MG63 (cell line): ENCODE results near the gene KRTAP12-1. TPM values are rescaled to one million over a fixed set of nuclear protein-coding genes. Genes with fewer than 3 reads are reported as not detected.
"Not testable (repeated sequence)": the region's sequence is repeated elsewhere in the genome, so short reads cannot be mapped to it uniquely, and the experiment has no call there.

Experiments used
- DNase-seq: peaks from one replicate; pipeline ENCODE4 v3.0.0-alpha.2; 2020
- H3K27me3 ChIP-seq: fragments of 250-450 bp; sonication (Bioruptor Pico); 2 replicates; pipeline ENCODE4 v1.5.1; 2020; ENCODE audit warnings: mild to moderate bottlenecking, moderate library complexity
- H3K36me3 ChIP-seq: fragments of 250-450 bp; sonication (Bioruptor Pico); 2 replicates; pipeline ENCODE4 v1.5.1; 2020; ENCODE audit warnings: mild to moderate bottlenecking, moderate library complexity
- H3K4me3 ChIP-seq: fragments of 250-450 bp; sonication (Bioruptor Pico); 2 replicates; pipeline ENCODE4 v1.5.1; 2020; ENCODE audit warnings: mild to moderate bottlenecking, moderate library complexity
- H3K9me3 ChIP-seq: fragments of 250-450 bp; sonication (Bioruptor Pico); 2 replicates; pipeline ENCODE4 v1.5.1; 2020; ENCODE audit warnings: mild to moderate bottlenecking, moderate library complexity
- total RNA-seq: library from RNA; depleted of rRNA; stranded (reverse); fragments of >200 nt; shearing (Covaris generic); gene quantifications from 2 replicates; pipeline ENCODE4 v1.2.3, GENCODE V29; 2014; ENCODE audit warnings: low replicate concordance

The KRTAP12-1 gene
- total RNA-seq, 1 experiment from 2014 or later, result not detected

DNA sequence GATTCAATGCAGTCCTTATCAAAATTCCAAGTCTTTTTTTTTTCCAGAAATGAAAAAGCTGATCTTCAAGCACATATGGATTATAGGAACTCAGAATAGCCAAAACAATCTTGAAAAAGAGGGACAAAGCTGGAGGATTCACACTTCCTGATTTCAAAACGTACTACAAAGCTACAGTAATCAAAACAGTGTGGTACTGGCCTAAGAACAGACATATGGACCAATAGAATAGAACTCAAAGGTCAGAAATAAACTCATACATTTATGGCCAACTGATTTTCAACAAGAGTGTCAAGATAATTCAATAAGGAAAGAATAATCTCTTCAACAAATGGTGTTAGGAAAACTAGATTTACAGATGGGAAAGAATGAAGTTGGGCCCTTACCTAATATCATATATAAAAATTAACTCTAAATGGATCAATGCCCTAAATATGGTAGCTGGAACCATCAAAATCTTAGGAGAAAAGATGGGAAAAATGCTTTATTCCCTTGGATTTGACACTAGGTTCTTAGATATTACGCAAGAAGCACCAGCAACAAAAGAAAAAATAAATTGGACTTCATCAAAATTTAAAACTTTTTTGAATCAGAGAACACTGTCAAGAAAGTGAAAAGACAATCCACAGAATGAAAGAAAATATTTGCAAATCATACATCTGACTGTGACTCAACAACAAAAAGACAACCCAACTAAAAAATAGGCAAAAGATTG, 11.0 kb upstream of the KRTAP12-1 start:
- no peak overlapping the region for H3K4me3 ChIP-seq
- no peaks in the 10 kb centered on the region for H3K36me3 ChIP-seq
- DNase-seq, result no peak
- H3K9me3 ChIP-seq, result peaks cover 17% of the 10 kb centered on the region
- peaks cover 2% of the 10 kb centered on the region for H3K27me3 ChIP-seq

DNA sequence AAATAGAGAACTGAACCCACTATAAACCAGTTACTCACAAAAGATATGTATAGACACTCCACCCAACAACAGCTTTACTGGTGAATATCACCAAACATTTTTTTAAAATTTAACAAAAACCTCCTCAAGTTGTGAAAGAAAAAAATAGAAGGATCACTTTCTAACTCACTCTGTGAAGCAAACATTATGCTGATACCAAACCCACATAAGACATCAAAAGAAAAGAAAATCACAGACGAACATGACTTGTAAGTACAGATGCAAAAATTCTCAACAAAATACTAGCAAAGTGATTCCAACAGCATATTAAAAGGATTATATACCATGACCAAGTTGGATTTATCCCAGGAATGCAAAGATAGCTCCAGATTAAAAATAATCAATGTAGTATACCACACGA, 9.7 kb upstream of the KRTAP12-1 start:
- no peak for DNase-seq
- H3K36me3 ChIP-seq, result no peaks in the 10 kb centered on the region
- H3K9me3 ChIP-seq, result peaks cover 17% of the 10 kb centered on the region
- no peak overlapping the region for H3K4me3 ChIP-seq
- peaks cover 8% of the 10 kb centered on the region for H3K27me3 ChIP-seq

DNA sequence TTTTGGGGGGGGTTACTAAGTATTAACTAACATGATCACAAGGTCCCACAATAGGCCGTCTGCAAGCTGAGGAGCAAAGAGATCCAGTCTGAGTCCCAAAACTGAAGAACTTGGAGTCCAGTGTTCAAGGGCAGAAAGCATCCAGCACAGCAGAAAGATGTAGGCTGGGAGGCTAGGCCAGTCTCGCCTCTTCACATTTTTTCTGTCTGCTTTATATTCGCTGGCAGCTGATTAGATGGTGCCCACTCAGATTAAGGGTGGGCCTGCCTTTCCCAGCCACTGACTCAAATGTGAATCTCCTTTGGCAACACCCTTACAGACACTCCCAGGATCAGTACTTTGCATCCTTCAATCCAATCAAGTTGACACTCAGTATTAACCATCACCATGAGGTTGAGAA, 7.8 kb upstream of the KRTAP12-1 start:
- H3K27me3 ChIP-seq, H3K36me3 ChIP-seq, H3K4me3 ChIP-seq, DNase-seq: not testable (repeated sequence)
- peaks cover 17% of the 10 kb centered on the region for H3K9me3 ChIP-seq

DNA sequence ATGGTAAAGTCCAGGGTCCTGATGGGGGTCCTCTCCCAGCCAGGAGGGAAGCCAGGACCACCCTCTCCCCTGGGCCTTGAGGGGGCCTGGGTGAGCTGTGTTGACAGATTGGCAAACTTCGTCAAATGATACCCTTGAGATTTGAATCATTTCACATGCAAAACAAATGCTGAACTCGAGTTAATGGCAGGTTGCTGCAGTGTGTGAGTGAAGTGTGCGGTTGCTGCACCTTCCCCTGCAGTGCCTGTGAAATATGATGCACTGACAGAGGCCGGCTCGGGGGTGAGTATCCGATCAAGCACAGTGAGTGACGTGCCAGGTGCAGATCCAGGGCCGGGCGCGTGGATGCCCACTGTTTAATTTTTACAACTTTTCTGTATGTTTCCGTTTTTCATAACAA, 5.7 kb upstream of the KRTAP12-1 start:
- no peaks in the 10 kb centered on the region for H3K36me3 ChIP-seq
- no peak overlapping the region for H3K4me3 ChIP-seq
- H3K9me3 ChIP-seq, result peaks cover 2% of the 10 kb centered on the region
- DNase-seq, result no peak
- peaks cover 8% of the 10 kb centered on the region for H3K27me3 ChIP-seq

DNA sequence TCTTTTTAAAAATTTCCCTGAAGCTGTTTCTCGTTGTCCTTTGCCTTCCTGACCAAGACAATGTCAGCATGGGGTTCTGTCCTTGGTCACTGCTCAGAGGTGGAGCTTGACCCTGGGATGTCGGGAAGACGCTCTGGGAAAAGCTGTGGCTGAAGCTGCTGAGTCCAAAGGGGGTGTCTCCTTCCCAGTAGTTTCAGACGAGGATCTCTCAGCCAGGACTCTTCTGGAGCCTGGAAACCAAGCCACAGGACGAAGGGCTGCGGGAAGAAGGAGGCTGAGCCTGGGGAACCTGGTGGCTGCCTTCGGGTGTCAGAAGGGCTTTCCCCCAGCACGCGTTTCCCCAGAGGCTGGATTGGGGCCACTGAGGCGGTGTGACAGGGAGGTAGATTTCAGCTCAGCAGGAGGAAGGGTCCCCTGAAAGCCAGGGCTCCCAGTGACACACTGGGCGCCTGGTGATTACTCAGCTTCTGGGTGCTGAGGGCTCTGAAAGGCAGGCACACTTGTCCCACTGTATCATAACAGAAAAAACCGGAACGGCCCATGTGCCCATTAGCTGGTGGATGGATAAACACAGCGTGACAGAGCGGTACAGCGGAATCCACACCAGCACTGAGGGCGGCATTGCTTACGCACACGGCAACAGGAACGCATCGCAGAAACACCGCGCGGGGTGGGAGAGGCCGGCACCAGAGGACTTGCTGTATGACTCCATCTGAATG, 5.0 kb upstream of the KRTAP12-1 start:
- H3K9me3 ChIP-seq, result no peaks in the 10 kb centered on the region
- H3K27me3 ChIP-seq, result peaks cover 8% of the 10 kb centered on the region
- H3K36me3 ChIP-seq, result no peaks in the 10 kb centered on the region
- DNase-seq, result no peak
- no peak overlapping the region for H3K4me3 ChIP-seq

DNA sequence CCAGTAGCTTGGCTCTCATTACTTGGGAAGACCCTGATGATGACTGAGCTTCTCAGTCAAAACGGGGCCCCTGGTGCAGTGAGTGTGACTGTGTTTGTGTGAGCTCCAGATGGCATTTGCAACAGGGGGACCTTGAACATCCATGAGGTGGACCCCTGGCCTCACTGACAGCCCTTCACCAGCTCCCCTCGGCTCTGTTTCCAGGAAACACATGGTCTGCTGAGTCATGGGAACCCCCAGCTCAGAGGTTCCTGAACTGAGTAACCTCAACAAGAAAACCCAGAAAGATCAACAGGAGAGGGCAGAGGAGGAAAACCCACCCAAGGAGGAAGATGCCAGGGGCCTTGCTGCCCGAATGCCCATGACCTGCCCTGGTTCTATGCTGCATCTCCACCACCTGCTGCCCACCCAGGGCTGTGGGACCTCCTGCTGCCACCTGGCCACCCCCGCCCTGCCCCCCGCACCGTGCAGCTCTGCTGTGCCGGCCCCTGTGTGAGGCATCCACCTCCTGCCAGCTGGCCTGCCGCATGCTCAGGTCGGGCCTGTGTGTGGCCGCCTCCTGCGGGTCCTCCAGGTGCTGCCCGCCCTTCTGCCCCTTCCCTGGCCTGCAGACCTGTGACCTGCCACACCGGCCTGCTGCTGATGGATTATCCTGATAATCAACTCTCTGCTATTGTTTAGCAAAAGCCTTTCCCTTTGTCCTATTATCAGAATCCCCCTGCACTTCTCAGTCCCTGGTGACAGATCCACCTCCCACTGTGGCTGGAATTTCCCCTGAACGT, 4.2 kb upstream of the KRTAP12-1 start:
- H3K27me3 ChIP-seq, result peaks cover 8% of the 10 kb centered on the region
- no peak for DNase-seq
- H3K4me3 ChIP-seq, result no peak overlapping the region
- H3K9me3 ChIP-seq, result no peaks in the 10 kb centered on the region
- no peaks in the 10 kb centered on the region for H3K36me3 ChIP-seq

DNA sequence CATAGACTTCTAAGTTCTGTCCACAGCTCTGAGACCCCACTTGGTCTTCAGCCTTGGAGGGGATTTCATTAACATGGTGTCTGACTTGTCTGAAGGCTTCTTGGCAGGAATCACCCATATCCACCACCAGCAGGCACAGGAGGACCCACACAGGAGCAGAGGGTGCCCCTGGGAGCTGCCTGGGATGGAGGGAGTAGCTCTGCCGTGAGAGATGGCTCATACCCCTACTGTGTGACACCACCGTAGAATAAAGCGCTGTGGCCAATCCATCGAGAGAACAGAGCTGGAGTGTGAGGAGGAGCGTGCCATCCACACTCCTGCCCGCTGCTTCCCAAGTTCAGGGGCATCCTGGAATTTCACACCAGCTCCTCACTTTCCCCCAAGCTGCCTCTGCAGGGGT, 3.1 kb upstream of the KRTAP12-1 start:
- H3K27me3 ChIP-seq, result peaks cover 19% of the 10 kb centered on the region
- DNase-seq, H3K4me3 ChIP-seq, H3K9me3 ChIP-seq, H3K36me3 ChIP-seq: not testable (repeated sequence)

DNA sequence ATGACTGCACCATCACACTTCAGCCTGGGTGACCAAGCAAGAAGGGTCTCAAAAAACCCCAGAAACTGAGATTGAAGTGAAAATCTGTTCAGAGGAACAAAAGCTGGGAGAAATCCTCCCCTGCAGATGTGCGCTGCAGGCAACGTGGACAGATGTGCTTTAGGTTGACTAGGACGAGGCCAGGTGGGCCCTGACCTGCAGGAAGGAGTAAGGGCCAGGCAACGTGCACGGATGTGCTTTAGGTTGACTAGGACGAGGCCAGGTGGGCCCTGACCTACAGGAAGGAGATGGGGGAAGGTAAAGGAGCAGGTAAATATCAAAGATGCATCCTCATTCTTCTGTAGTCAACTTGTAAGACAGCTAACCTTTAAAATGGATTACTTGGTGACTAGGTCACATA, 2.5 kb upstream of the KRTAP12-1 start:
- Histone ChIP-seq H3K36me3 (no peaks in the 10 kb centered on the region), H3K9me3 (no peaks in the 10 kb centered on the region), H3K4me3 (no peak overlapping the region), H3K27me3 (peaks cover 20% of the 10 kb centered on the region)
- DNase-seq, result no peak

DNA sequence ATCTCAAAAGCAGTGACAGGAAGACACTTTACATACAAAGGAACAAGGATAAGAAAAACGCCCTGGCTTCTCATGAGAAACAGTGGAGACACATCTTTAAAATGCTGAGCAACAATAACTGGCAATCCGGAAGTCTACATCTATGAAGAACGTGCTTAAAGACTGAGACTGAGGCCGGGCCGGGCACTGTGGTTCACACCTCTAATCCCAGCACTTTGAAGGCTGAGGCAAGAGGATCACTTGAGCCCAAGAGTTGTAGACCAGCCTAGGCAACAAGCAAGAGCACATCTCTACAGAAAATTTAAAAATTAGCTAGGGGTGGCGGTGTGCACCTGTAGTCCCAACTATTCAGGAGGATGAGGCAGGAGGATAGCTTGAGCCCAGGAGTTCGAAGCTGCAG, 2.1 kb upstream of the KRTAP12-1 start:
- no peaks in the 10 kb centered on the region for H3K36me3 ChIP-seq
- H3K27me3 ChIP-seq, result peaks cover 24% of the 10 kb centered on the region
- H3K9me3 ChIP-seq, result no peaks in the 10 kb centered on the region
- no peak for DNase-seq
- no peak overlapping the region for H3K4me3 ChIP-seq

DNA sequence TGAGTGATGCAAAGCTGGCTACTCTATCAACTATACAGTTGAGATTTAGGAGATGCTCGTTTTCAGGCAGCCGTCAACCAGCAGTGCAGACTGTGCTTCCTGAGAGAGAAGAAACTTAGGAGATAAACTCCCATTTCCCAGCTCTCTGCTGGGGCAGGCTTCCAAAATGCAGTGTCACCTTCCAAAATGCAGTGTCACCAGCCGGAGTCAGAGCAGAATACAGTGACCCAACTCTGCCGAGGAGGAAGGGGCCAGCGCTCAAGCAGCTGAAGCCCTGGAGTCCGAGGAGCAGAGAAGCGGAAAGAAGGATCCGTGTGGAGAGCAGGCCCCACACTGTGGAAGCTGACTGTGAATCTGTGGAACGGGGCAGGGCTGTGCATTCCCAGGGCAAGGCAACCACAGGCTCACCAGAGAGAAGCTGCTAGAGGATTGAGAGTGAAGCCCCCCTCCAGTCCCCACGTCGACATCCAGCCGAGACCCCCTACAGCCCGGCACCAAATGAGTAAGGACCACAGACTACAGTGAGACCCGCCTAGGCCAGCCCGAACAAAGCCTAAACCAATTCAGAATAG, 703 bp upstream of the KRTAP12-1 start:
- Histone ChIP-seq H3K27me3 (peaks cover 28% of the 10 kb centered on the region), H3K36me3 (no peaks in the 10 kb centered on the region), H3K4me3 (no peak overlapping the region), H3K9me3 (no peaks in the 10 kb centered on the region)
- no peak for DNase-seq

DNA sequence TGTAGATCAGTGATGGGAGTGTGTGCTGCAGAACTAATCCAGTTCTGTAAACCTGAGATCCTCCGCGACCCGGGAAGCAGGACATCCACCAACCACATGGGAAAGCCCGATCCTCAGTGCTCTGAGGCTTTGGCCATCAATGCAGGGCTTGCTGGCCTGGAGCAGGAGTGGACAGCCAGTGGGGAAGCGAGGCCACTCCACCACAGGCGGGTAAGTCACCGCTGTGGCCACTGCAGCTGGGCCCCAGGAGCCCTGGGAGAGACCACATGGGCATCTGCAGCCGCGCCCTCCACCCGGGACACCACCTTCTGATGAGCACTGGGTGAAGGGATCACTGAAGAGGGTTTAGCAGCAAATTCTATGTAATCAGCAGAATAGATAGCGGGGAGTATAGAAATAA, 811 bp downstream of the KRTAP12-1 start:
- DNase-seq, result no peak
- no peaks in the 10 kb centered on the region for H3K36me3 ChIP-seq
- peaks cover 33% of the 10 kb centered on the region for H3K27me3 ChIP-seq
- no peak overlapping the region for H3K4me3 ChIP-seq
- H3K9me3 ChIP-seq, result no peaks in the 10 kb centered on the region

DNA sequence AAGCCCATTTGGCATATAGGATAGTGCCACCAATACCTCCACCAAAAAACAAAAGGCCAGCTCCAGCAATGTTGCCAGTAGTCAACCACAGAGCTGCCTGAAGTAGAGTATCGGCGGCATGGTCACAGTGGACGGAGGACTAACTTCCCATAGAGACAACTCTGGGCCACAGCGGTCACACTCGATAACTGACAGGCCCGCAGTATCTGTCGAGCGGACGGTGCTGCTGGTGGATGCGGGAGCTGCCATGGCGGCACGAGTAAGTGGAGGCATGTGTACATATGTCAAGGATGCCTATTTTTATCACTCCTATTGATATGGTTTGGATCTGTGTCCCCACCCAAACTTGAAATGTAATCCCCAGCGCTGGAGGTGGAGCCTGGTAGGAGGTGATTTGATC, 4.1 kb downstream of the KRTAP12-1 start:
- DNase-seq, result no peak
- Histone ChIP-seq H3K9me3 (no peaks in the 10 kb centered on the region), H3K27me3 (peaks cover 44% of the 10 kb centered on the region)

DNA sequence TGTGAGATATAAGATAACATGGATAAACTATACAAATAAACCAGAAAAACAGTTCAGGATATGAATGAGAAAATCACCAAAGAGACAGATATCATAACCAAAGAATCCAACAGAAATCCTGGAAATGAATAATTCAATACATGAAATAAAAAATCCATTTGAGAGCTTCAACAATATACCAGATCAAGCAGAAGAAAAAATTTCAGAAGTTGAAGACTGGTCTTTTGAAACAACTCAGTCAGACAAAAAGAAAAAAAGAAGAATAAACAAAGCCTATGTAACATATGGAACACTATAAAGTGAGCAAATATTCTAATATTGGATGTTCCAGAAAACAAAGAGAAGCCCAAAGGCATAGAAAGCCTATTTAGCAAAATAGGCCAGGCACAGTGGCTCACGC, 10.1 kb downstream of the KRTAP12-1 start:
- Histone ChIP-seq H3K36me3 (no peaks in the 10 kb centered on the region), H3K4me3 (no peak overlapping the region), H3K9me3 (peaks cover 14% of the 10 kb centered on the region; the same call in 1 of the 2 replicates), H3K27me3 (peaks cover 16% of the 10 kb centered on the region)
- no peak for DNase-seq

More for the DNA sequence above, 4.1 kb downstream of the KRTAP12-1 start:
- Histone ChIP-seq H3K4me3 (no peak overlapping the region), H3K36me3 (no peaks in the 10 kb centered on the region)

DNA sequence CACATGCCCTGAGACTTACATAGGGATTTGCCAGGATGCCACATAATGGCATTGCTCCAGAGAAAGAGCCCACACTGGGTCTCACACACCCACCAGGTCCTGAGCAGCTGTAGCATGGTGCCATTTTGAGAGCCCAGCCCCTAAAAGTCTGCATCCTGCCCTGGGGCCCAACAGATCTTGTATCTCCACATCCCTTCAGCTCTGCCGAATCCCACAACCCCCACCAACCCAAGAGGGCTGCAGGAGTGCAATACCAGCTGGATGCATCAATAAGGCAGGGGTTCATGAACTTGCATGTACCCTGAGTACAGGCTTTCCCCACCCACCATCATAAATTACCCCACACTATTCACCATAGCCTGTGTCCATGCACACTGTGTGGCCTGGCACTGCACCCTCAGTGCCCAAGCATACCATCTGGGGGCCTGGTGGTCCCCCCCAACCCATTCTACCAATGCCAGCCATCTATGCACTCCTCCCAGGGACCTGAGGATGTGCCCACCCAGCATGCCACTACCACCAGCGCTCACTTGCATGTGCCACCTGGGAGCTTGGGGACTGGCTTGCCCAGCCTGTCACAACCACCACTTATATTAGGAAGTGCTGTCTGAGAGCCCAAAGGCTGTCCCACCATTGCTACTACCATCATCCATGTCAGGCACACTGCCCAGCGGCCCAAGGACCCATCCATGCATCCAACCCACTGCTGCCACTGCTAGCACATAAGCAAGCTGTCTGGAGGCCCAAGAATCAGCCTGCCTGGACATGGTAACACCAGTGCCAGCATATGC, 11.1 kb downstream of the KRTAP12-1 start:
- Histone ChIP-seq H3K9me3 (peaks cover 14% of the 10 kb centered on the region; the same call in 1 of the 2 replicates), H3K27me3 (peaks cover 11% of the 10 kb centered on the region), H3K4me3 (no peak overlapping the region), H3K36me3 (no peaks in the 10 kb centered on the region)
- DNase-seq, result no peak

DNA sequence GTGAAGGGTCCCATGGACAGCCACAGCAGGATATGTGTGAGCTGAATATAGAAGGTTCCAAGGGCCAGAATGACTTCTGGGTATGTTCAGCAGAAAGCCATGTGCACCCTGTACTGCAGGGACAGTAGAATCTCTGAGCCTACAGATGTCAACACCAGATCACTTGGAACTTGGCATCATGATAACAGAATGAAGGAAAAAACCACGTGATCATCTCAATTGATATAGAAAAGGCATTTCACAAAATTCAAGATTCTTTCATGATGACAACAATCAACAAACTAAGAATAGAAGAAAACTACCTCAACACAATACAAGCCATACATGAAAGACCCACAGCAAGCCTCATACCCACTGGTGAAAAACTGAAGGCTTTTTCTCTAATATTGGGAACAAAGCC, 14.4 kb downstream of the KRTAP12-1 start:
- Histone ChIP-seq H3K27me3 (no peaks in the 10 kb centered on the region; the same call in 1 of the 2 replicates), H3K4me3 (no peak overlapping the region), H3K9me3 (peaks cover 14% of the 10 kb centered on the region; the same call in 1 of the 2 replicates), H3K36me3 (no peaks in the 10 kb centered on the region)
- no peak for DNase-seq
